Measurements from ENCODE around the gene TMEM72. TPM values are rescaled to one million over a fixed set of nuclear protein-coding genes. Genes with fewer than 3 reads are reported as not detected.

Gene TMEM72
- total RNA-seq, 1 experiment from 2014 or later: not detected

GRCh38 chr10:44982496-44982895 lies 71.4 kb downstream of the TMEM72 start:
- H3K56ac ChIP-seq (ENCODE audit: insufficient read length, low read depth, low read length): no peak overlapping the region
- H4K91ac ChIP-seq (ENCODE audit: insufficient read length, low read depth, low read length): no peak overlapping the region
- TF ChIP-seq CTCF (conservative IDR thresholded peaks at IDR 0.05): no peak
- no peak overlapping the region for H3K9ac ChIP-seq (ENCODE audit: extremely low read depth, insufficient read length, low read length)
- H3K9me3 Mint-ChIP-seq: no peaks in the 10 kb centered on the region
- no peak overlapping the region; the same call in 1 of the 2 replicates for H3K14ac ChIP-seq (ENCODE audit: insufficient read depth, low read length)
- H4K8ac ChIP-seq (replicated peaks; ENCODE audit: insufficient read length, low read depth, low read length): no peak overlapping the region
- no peaks in the 10 kb centered on the region for H3K27me3 ChIP-seq (ENCODE audit: insufficient read depth, low read length)
- H3K4me2 ChIP-seq (ENCODE audit: insufficient read depth, insufficient read length, low read length): no peak overlapping the region
- H3K27ac Mint-ChIP-seq: peak overlapping the region in 1 of 3 experiments; percentile 59; a peak in 1 of 7 replicates
- H3K4ac ChIP-seq (ENCODE audit: low read depth, low read length): no peak overlapping the region
- no peaks in the 10 kb centered on the region for H3K23me2 ChIP-seq (ENCODE audit: insufficient read length, low read depth, low read length, poor library complexity, severe bottlenecking)
- H2BK20ac ChIP-seq (ENCODE audit: low read depth, low read length, poor library complexity, severe bottlenecking): no peak overlapping the region
- H3K4me3 Mint-ChIP-seq: no peak overlapping the region
- H3K9me3 ChIP-seq (ENCODE audit: control insufficient read depth, low read depth, low read length): no peaks in the 10 kb centered on the region
- no peak overlapping the region for H2BK5ac ChIP-seq (ENCODE audit: insufficient read length, low read length)
- H3K18ac ChIP-seq (ENCODE audit: insufficient read length, low read depth, low read length): no peak overlapping the region
- no peak for DNase-seq
- no peak overlapping the region for H2BK12ac ChIP-seq (ENCODE audit: insufficient read length, low read depth, low read length)
- no peak overlapping the region for H2AFZ ChIP-seq (ENCODE audit: low read length)
- no peak overlapping the region for H2BK120ac ChIP-seq (ENCODE audit: low read depth, low read length, poor library complexity, severe bottlenecking)
- H4K20me1 ChIP-seq (ENCODE audit: control insufficient read depth, insufficient read depth, insufficient read length): no peaks in the 10 kb centered on the region
- peaks cover 11% of the 10 kb centered on the region; the same call in 1 of the 2 replicates for H3K4me1 ChIP-seq (ENCODE audit: insufficient read depth, low read length)
- no peak overlapping the region for H4K5ac ChIP-seq (ENCODE audit: insufficient read length, low read depth, low read length)
- peaks cover 4% of the 10 kb centered on the region for H3K27me3 Mint-ChIP-seq (ENCODE audit: low read depth)
- H3T11ph ChIP-seq (ENCODE audit: low read length): no peak overlapping the region
- no peaks in the 10 kb centered on the region for H3K79me2 ChIP-seq (ENCODE audit: insufficient read depth, low read length)
- peaks cover 3 to 4% (median 4%) of the 10 kb centered on the region in 3 experiments; a peak in 3 of 7 replicates for H3K36me3 Mint-ChIP-seq (ENCODE audit: insufficient read depth in 1 of 3, low read depth in 3 of 3)
- H3K79me1 ChIP-seq (ENCODE audit: insufficient read depth, low read depth, low read length, poor library complexity, severe bottlenecking): no peaks in the 10 kb centered on the region
- H3K23ac ChIP-seq (ENCODE audit: insufficient read length, low read depth, low read length): no peak overlapping the region
- no peak overlapping the region for H3K27ac ChIP-seq (ENCODE audit: insufficient read length, low read depth, low read length)
- H3K4me1 Mint-ChIP-seq: peaks cover 59 to 65% of the 10 kb centered on the region in 2 experiments
- no CpG with 5 or more reads among the region's 9 CpGs for WGBS (ENCODE audit: extremely low coverage, insufficient read length, low lambda C conversion rate)
- H2BK15ac ChIP-seq (ENCODE audit: low read depth, low read length): no peak overlapping the region
- no peak overlapping the region for H2AK5ac ChIP-seq (ENCODE audit: insufficient read length, low read length)

Measured in H9 (cell line).